H9 (cell line): ENCODE measurements around the gene FARP1. TPM values are rescaled to one million over a fixed set of nuclear protein-coding genes. Genes with fewer than 3 reads are reported as not detected.

Source experiments
- DNase-seq: peaks from one replicate; pipeline ENCODE4 v3.0.0-alpha.2; 2017
- H2AFZ ChIP-seq: one replicate; pipeline ENCODE4 v1.6.1; 2013; ENCODE audit warnings: mild to moderate bottlenecking, low read length, control low read depth, moderate library complexity
- H2AK5ac ChIP-seq: 2 replicates; pipeline ENCODE4 v1.6.1; 2013; ENCODE audit warnings: low read length, control low read depth, mixed read lengths; ENCODE audit not compliant: insufficient read length
- H2BK120ac ChIP-seq: one replicate; pipeline ENCODE4 v1.6.1; 2013; ENCODE audit warnings: low read depth, mild to moderate bottlenecking, low read length, control low read depth, inconsistent platforms; ENCODE audit not compliant: poor library complexity, severe bottlenecking
- H2BK12ac ChIP-seq: 2 replicates; pipeline ENCODE4 v1.6.1; 2013; ENCODE audit warnings: low read length, control low read depth, mixed read lengths, low read depth; ENCODE audit not compliant: insufficient read length
- H2BK15ac ChIP-seq: 2 replicates; pipeline ENCODE4 v1.6.1; 2013; ENCODE audit warnings: low read depth, low read length, control low read depth
- H2BK20ac ChIP-seq: one replicate; pipeline ENCODE4 v1.6.1; 2013; ENCODE audit warnings: low read depth, mild to moderate bottlenecking, low read length, control low read depth, inconsistent platforms; ENCODE audit not compliant: poor library complexity, severe bottlenecking
- H2BK5ac ChIP-seq: 2 replicates; pipeline ENCODE4 v1.6.1; 2013; ENCODE audit warnings: low read length, control low read depth, mixed read lengths; ENCODE audit not compliant: insufficient read length
- H3K14ac ChIP-seq: 2 replicates; pipeline ENCODE4 v1.6.1; 2013; ENCODE audit warnings: low read length, control low read depth; ENCODE audit not compliant: insufficient read depth
- H3K18ac ChIP-seq: 2 replicates; pipeline ENCODE4 v1.6.1; 2013; ENCODE audit warnings: low read depth, mild to moderate bottlenecking, mixed read lengths, low read length, control low read depth; ENCODE audit not compliant: insufficient read length
- H3K23ac ChIP-seq: 2 replicates; pipeline ENCODE4 v1.6.1; 2013; ENCODE audit warnings: low read length, control low read depth, mixed read lengths, low read depth; ENCODE audit not compliant: insufficient read length
- H3K23me2 ChIP-seq: 2 replicates; pipeline ENCODE4 v1.6.1; 2013; ENCODE audit warnings: low read depth, mild to moderate bottlenecking, mixed read lengths, low read length, control low read depth; ENCODE audit not compliant: insufficient read length, poor library complexity, severe bottlenecking
- H3K27ac ChIP-seq: 2 replicates; pipeline ENCODE4 v1.5.1; 2013; ENCODE audit warnings: low read length, control low read depth, mixed read lengths, low read depth; ENCODE audit not compliant: insufficient read length
- H3K27me3 ChIP-seq: 2 replicates; pipeline ENCODE4 v1.6.1; 2013; ENCODE audit warnings: low read length, control low read depth, inconsistent platforms; ENCODE audit not compliant: insufficient read depth
- H3K4ac ChIP-seq: 2 replicates; pipeline ENCODE4 v1.6.1; 2013; ENCODE audit warnings: low read depth, mild to moderate bottlenecking, control low read depth, inconsistent platforms, low read length, moderate library complexity
- H3K4me1 ChIP-seq: 2 replicates; pipeline ENCODE4 v1.6.1; 2013; ENCODE audit warnings: low read length, control low read depth, inconsistent platforms; ENCODE audit not compliant: insufficient read depth
- H3K4me2 ChIP-seq: 2 replicates; pipeline ENCODE4 v1.6.1; 2013; ENCODE audit warnings: low read length, control low read depth, mixed read lengths; ENCODE audit not compliant: insufficient read length, insufficient read depth
- H3K56ac ChIP-seq: 2 replicates; pipeline ENCODE4 v1.6.1; 2013; ENCODE audit warnings: low read depth, mild to moderate bottlenecking, mixed read lengths, low read length, control low read depth; ENCODE audit not compliant: insufficient read length
- H3K79me1 ChIP-seq: 2 replicates; pipeline ENCODE4 v1.6.1; 2013; ENCODE audit warnings: low read depth, mild to moderate bottlenecking, moderate library complexity, low read length, control low read depth, inconsistent platforms; ENCODE audit not compliant: insufficient read depth, poor library complexity, severe bottlenecking
- H3K79me2 ChIP-seq: 2 replicates; pipeline ENCODE4 v1.6.1; 2013; ENCODE audit warnings: low read length, control low read depth, inconsistent platforms; ENCODE audit not compliant: insufficient read depth
- H3K9ac ChIP-seq: 2 replicates; pipeline ENCODE4 v1.6.1; 2013; ENCODE audit warnings: low read length, control low read depth, mixed read lengths; ENCODE audit not compliant: insufficient read length; ENCODE audit errors: extremely low read depth
- H3K9me3 ChIP-seq: one replicate; pipeline ENCODE4 v1.6.1; 2013; ENCODE audit warnings: low read depth, low read length, inconsistent platforms; ENCODE audit not compliant: control insufficient read depth
- H3T11ph ChIP-seq: one replicate; pipeline ENCODE4 v1.6.1; 2013; ENCODE audit warnings: mild to moderate bottlenecking, low read length, control low read depth, inconsistent platforms
- H4K20me1 ChIP-seq: one replicate; pipeline ENCODE4 v1.6.1; 2013; ENCODE audit not compliant: control insufficient read depth, insufficient read length, insufficient read depth
- H4K5ac ChIP-seq: 2 replicates; pipeline ENCODE4 v1.6.1; 2013; ENCODE audit warnings: low read depth, mild to moderate bottlenecking, mixed read lengths, low read length, control low read depth; ENCODE audit not compliant: insufficient read length
- H4K8ac ChIP-seq: replicated peaks from 2 replicates; pipeline ENCODE4 v1.6.1; 2013; ENCODE audit warnings: low read length, control low read depth, mixed read lengths, low read depth; ENCODE audit not compliant: insufficient read length
- H4K91ac ChIP-seq: 2 replicates; pipeline ENCODE4 v1.6.1; 2013; ENCODE audit warnings: low read depth, mild to moderate bottlenecking, moderate library complexity, mixed read lengths, low read length, control low read depth; ENCODE audit not compliant: insufficient read length
- H3K27ac Mint-ChIP-seq, 3 experiments: 2 replicates in 2 of 3; 3 replicates in 1 of 3; pipeline ENCODE4 v1.8.0; 2020 to 2021; ENCODE audit warnings: mixed read lengths in 3 of 3, mild to moderate bottlenecking in 1 of 3, moderate library complexity in 1 of 3
- H3K27me3 Mint-ChIP-seq: 2 replicates; pipeline ENCODE4 v1.8.0; 2021; ENCODE audit warnings: low read depth, mild to moderate bottlenecking, moderate library complexity, mixed read lengths
- H3K36me3 Mint-ChIP-seq, 3 experiments: 2 replicates in 2 of 3; 3 replicates in 1 of 3; pipeline ENCODE4 v1.8.0; 2020 to 2021; ENCODE audit warnings: low read depth in 3 of 3, mixed read lengths in 3 of 3; ENCODE audit not compliant: insufficient read depth in 1 of 3
- H3K4me1 Mint-ChIP-seq, 2 experiments: 2 replicates each; pipeline ENCODE4 v1.8.0; 2020; ENCODE audit warnings: mixed read lengths in 2 of 2
- H3K4me3 Mint-ChIP-seq, 2 experiments: 2 replicates in 1 of 2; 3 replicates in 1 of 2; pipeline ENCODE4 v1.8.0; 2020 to 2021; ENCODE audit warnings: mild to moderate bottlenecking in 2 of 2, mixed read lengths in 2 of 2, moderate library complexity in 1 of 2
- H3K9me3 Mint-ChIP-seq, 2 experiments: 2 replicates in 1 of 2; 3 replicates in 1 of 2; pipeline ENCODE4 v1.8.0; 2020; ENCODE audit warnings: mild to moderate bottlenecking in 2 of 2, mixed read lengths in 2 of 2, moderate library complexity in 1 of 2
- WGBS: extraction: QIAGEN DNeasy Blood & Tissue Kit; methylation state at CpG from one replicate; pipeline ENCODE4 v1.1.7; 2013; ENCODE audit warnings: missing lambda C conversion rate, low lambda C conversion rate, mixed read lengths; ENCODE audit not compliant: insufficient read length; ENCODE audit errors: extremely low coverage; 5-methylcytosine and 5-hydroxymethylcytosine counted together
- total RNA-seq: library from RNA; stranded (reverse); gene quantifications from 2 replicates; pipeline ENCODE4 v1.2.1, GENCODE V29; 2021
- TF ChIP-seq, protein P1 (sequence below): fragments of 200-600 bp; sonication (generic); conservative IDR thresholded peaks from 3 replicates; pipeline ENCODE4 v1.8.0; 2021; ENCODE audit warnings: antibody characterized with exemption, mild to moderate bottlenecking

FARP1 gene
- total RNA-seq, 1 experiment from 2014 or later = 95.9 TPM

GRCh38 chr13:98315466-98315865, 172.6 kb downstream of the FARP1 start:
- Histone ChIP-seq H3K9me3 (no peaks in the 10 kb centered on the region), H2AK5ac (no peak overlapping the region), H4K20me1 (no peaks in the 10 kb centered on the region), H4K8ac (no peak overlapping the region), H3K4me1 (peaks cover 20% of the 10 kb centered on the region), H2BK12ac (no peak overlapping the region), H3K14ac (no peak overlapping the region), H3T11ph (no peak overlapping the region), H2BK5ac (no peak overlapping the region), H2BK20ac (no peak overlapping the region), H4K91ac (no peak overlapping the region), H3K9ac (no peak overlapping the region), H3K23me2 (no peaks in the 10 kb centered on the region), H3K18ac (no peak overlapping the region), H4K5ac (no peak overlapping the region), H2BK15ac (no peak overlapping the region), H3K27me3 (no peaks in the 10 kb centered on the region), H3K27ac (peak overlapping the region; percentile 30), H3K79me2 (peaks cover 5% of the 10 kb centered on the region; the same call in 1 of the 2 replicates), H3K56ac (no peak overlapping the region), H2AFZ (no peak overlapping the region), H3K23ac (no peak overlapping the region), H2BK120ac (no peak overlapping the region), H3K79me1 (peaks cover 2% of the 10 kb centered on the region), H3K4ac (no peak overlapping the region), H3K4me2 (no peak overlapping the region)
- peak overlapping the region; percentile 60 to 78 (median 66); a peak in 6 of 7 replicates for H3K27ac Mint-ChIP-seq
- TF ChIP-seq, protein P1, sequence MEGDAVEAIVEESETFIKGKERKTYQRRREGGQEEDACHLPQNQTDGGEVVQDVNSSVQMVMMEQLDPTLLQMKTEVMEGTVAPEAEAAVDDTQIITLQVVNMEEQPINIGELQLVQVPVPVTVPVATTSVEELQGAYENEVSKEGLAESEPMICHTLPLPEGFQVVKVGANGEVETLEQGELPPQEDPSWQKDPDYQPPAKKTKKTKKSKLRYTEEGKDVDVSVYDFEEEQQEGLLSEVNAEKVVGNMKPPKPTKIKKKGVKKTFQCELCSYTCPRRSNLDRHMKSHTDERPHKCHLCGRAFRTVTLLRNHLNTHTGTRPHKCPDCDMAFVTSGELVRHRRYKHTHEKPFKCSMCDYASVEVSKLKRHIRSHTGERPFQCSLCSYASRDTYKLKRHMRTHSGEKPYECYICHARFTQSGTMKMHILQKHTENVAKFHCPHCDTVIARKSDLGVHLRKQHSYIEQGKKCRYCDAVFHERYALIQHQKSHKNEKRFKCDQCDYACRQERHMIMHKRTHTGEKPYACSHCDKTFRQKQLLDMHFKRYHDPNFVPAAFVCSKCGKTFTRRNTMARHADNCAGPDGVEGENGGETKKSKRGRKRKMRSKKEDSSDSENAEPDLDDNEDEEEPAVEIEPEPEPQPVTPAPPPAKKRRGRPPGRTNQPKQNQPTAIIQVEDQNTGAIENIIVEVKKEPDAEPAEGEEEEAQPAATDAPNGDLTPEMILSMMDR = no peak
- H3K27me3 Mint-ChIP-seq = no peaks in the 10 kb centered on the region
- no peak for DNase-seq
- WGBS = no CpG with 5 or more reads among the region's 8 CpGs
- no peaks in the 10 kb centered on the region for H3K9me3 Mint-ChIP-seq
- H3K4me3 Mint-ChIP-seq = no peak overlapping the region
- peaks cover 41 to 45% of the 10 kb centered on the region in 2 experiments for H3K4me1 Mint-ChIP-seq
- peaks cover 0 to 3% (median 0%) of the 10 kb centered on the region in 3 experiments; a peak in 3 of 7 replicates for H3K36me3 Mint-ChIP-seq
